ENCODE results near the gene KLF3. TPM values are rescaled to one million over a fixed set of nuclear protein-coding genes. Genes with fewer than 3 reads are reported as not detected.
A peak's percentile ranks its signal among the peaks of the same experiment; 100 is the strongest.

Gene KLF3
- total RNA-seq, 2 donors from 2014 or later = 4.3 to 5.5 TPM

GRCh38 chr4:38675146-38676121 lies 11.4 kb downstream of the KLF3 start:
- no peaks in the 10 kb centered on the region for H3K9me3 Mint-ChIP-seq
- H3K27me3 Mint-ChIP-seq = no peaks in the 10 kb centered on the region
- peak; percentile 72 for ATAC-seq (replicated peaks)
- H3K36me3 Mint-ChIP-seq (ENCODE audit: low read depth) = peaks cover 19% of the 10 kb centered on the region
- H3K4me3 Mint-ChIP-seq = peak overlapping the region; percentile 76
- H3K4me1 Mint-ChIP-seq = peaks cover 57% of the 10 kb centered on the region
- H3K27ac Mint-ChIP-seq = peak overlapping the region; percentile 52

DNA sequence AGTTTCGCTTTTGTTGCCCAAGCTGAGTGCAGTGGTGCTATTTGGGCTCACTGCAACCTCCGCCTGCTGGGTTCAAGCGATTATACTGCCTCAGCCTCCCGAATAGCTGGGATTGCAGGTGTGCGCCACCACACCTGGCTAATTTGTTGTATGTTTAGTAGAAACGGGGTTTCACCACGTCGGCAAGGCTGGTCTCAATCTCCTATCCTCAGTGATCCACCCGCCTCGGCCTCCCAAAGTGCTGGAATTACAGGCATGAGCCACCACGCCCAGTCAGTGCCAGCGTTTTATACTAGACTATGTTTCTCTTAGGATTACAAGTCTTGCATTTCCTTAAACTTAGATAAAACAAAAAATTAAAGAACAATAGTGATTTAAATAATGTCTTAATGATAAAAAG lies 13.0 kb downstream of the KLF3 start:
- Mint-ChIP-seq H3K27me3 (no peaks in the 10 kb centered on the region), H3K4me1 (peaks cover 56% of the 10 kb centered on the region), H3K9me3 (no peaks in the 10 kb centered on the region), H3K27ac (peak overlapping the region; percentile 9), H3K4me3 (no peak overlapping the region), H3K36me3 (ENCODE audit: low read depth) (peaks cover 35% of the 10 kb centered on the region)
- ATAC-seq (replicated peaks) = no peak

GRCh38 chr4:38677441-38677840 lies 13.4 kb downstream of the KLF3 start:
- no peaks in the 10 kb centered on the region for H3K9me3 Mint-ChIP-seq
- peaks cover 39% of the 10 kb centered on the region for H3K36me3 Mint-ChIP-seq (ENCODE audit: low read depth)
- peaks cover 51% of the 10 kb centered on the region for H3K4me1 Mint-ChIP-seq
- no peaks in the 10 kb centered on the region for H3K27me3 Mint-ChIP-seq
- no peak for ATAC-seq (replicated peaks)
- peak overlapping the region; percentile 9 for H3K27ac Mint-ChIP-seq
- H3K4me3 Mint-ChIP-seq = no peak overlapping the region

GRCh38 chr4:38678078-38678477 lies 14.1 kb downstream of the KLF3 start:
- ATAC-seq (replicated peaks) = no peak
- Mint-ChIP-seq H3K4me1 (peaks cover 45% of the 10 kb centered on the region), H3K4me3 (no peak overlapping the region), H3K27ac (no peak overlapping the region), H3K27me3 (no peaks in the 10 kb centered on the region), H3K36me3 (ENCODE audit: low read depth) (peaks cover 45% of the 10 kb centered on the region), H3K9me3 (no peaks in the 10 kb centered on the region)

GRCh38 chr4:38679921-38680320 lies 15.9 kb downstream of the KLF3 start:
- no peaks in the 10 kb centered on the region for H3K27me3 Mint-ChIP-seq
- no peak overlapping the region for H3K4me3 Mint-ChIP-seq
- no peak for ATAC-seq (replicated peaks)
- H3K4me1 Mint-ChIP-seq = peaks cover 43% of the 10 kb centered on the region
- H3K9me3 Mint-ChIP-seq = no peaks in the 10 kb centered on the region
- peaks cover 63% of the 10 kb centered on the region for H3K36me3 Mint-ChIP-seq (ENCODE audit: low read depth)
- no peak overlapping the region for H3K27ac Mint-ChIP-seq

- no peaks in the 10 kb centered on the region for H3K27me3 Mint-ChIP-seq
Observed at GRCh38 chr4:38681281-38681991, 17.4 kb downstream of the KLF3 start.

GRCh38 chr4:38682336-38682735 lies 18.3 kb downstream of the KLF3 start:
- Mint-ChIP-seq H3K27ac (no peak overlapping the region), H3K36me3 (ENCODE audit: low read depth) (peaks cover 75% of the 10 kb centered on the region), H3K9me3 (no peaks in the 10 kb centered on the region), H3K4me3 (no peak overlapping the region), H3K4me1 (peaks cover 37% of the 10 kb centered on the region), H3K27me3 (no peaks in the 10 kb centered on the region)
- ATAC-seq (replicated peaks) = no peak

More at GRCh38 chr4:38681281-38681991, 17.4 kb downstream of the KLF3 start:
- Mint-ChIP-seq H3K27ac (peak overlapping the region; percentile 49), H3K9me3 (no peaks in the 10 kb centered on the region), H3K4me3 (peak overlapping the region; percentile 24), H3K36me3 (ENCODE audit: low read depth) (peaks cover 69% of the 10 kb centered on the region), H3K4me1 (peaks cover 36% of the 10 kb centered on the region)
- no peak for ATAC-seq (replicated peaks)

DNA sequence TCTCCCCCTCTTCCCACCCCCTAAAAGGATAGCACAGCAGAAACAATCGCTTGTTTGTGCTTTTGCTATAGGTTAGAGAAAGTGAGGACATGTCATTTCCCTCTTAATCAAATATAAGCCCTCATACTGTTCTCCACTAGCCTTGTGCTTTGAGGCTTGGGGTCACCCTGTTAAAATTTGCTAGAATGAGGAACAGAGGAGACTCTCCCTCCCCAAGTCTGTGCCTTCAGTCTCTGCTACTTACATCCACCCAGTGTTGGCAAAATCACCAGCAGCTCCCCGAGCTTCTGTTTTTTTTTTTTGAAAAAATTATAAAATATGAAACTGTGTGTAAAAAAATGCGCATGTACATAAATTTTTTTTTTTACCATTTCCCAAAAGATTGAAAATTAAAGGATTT lies 19.3 kb downstream of the KLF3 start:
- no peak for ATAC-seq (replicated peaks)
- Mint-ChIP-seq H3K4me3 (peak overlapping the region; percentile 39), H3K27ac (no peak overlapping the region), H3K9me3 (no peaks in the 10 kb centered on the region), H3K27me3 (no peaks in the 10 kb centered on the region), H3K4me1 (peaks cover 31% of the 10 kb centered on the region), H3K36me3 (ENCODE audit: low read depth) (peaks cover 84% of the 10 kb centered on the region)

GRCh38 chr4:38684271-38684670 lies 20.3 kb downstream of the KLF3 start:
- Mint-ChIP-seq H3K27ac (no peak overlapping the region), H3K27me3 (no peaks in the 10 kb centered on the region), H3K9me3 (no peaks in the 10 kb centered on the region), H3K4me1 (peaks cover 31% of the 10 kb centered on the region), H3K4me3 (peak overlapping the region; percentile 39), H3K36me3 (ENCODE audit: low read depth) (peaks cover 87% of the 10 kb centered on the region)
- ATAC-seq (replicated peaks) = peak; percentile 37

- Mint-ChIP-seq H3K4me3 (peak overlapping the region; percentile 39), H3K4me1 (peaks cover 24% of the 10 kb centered on the region), H3K27me3 (no peaks in the 10 kb centered on the region), H3K36me3 (ENCODE audit: low read depth) (peaks cover 87% of the 10 kb centered on the region), H3K9me3 (no peaks in the 10 kb centered on the region), H3K27ac (no peak overlapping the region)
- ATAC-seq (replicated peaks) = no peak
Observed at GRCh38 chr4:38684951-38685844, 21.2 kb downstream of the KLF3 start.

DNA sequence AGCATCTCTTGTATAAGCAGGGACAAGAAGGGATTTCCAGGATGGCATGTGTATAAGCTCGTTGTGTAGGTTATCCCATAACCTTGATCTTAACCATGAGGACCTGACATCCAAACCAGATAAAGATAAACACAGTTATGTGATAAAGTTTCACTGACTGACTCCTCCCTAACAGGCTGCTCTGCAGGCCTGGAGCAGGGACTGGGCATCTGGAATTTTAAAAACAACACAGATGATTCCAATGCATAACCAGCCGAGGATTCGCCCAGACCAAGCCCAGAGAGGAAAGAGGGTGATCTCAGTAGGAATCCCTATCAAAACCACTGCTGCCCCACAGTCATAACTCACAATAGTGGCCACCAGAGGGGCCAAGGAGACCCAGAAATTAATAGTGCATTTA lies 22.7 kb downstream of the KLF3 start:
- no peak for ATAC-seq (replicated peaks)
- Mint-ChIP-seq H3K9me3 (no peaks in the 10 kb centered on the region), H3K27me3 (no peaks in the 10 kb centered on the region), H3K4me3 (no peak overlapping the region), H3K4me1 (peaks cover 25% of the 10 kb centered on the region), H3K36me3 (ENCODE audit: low read depth) (peaks cover 87% of the 10 kb centered on the region), H3K27ac (no peak overlapping the region)

DNA sequence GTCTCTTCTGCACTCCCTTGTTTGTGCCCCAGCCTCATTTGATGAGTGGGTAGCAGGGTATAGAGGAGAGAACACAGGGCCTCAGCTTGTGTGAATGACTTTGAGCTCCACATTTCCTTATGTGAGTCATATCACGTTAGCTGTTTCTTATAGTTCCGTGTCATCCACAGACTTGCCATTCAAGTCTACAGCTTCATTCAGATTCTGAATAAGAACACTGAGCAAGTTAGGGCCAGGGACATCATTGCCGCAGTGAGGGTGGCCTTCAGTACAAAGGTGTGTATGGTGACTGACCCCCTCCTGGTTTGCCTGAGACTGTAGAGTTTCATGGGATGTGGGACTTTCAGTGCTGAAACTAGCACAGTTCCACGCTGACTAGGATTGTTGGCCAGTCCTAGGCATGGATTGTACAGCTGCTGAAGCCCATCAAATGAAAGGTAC lies 23.6 kb downstream of the KLF3 start:
- H3K36me3 Mint-ChIP-seq (ENCODE audit: low read depth) = peaks cover 86% of the 10 kb centered on the region
- H3K4me3 Mint-ChIP-seq = peak overlapping the region; percentile 58
- peak; percentile 97 for ATAC-seq (replicated peaks)
- peak overlapping the region; percentile 31 for H3K27ac Mint-ChIP-seq
- no peaks in the 10 kb centered on the region for H3K27me3 Mint-ChIP-seq
- H3K9me3 Mint-ChIP-seq = no peaks in the 10 kb centered on the region
- peaks cover 25% of the 10 kb centered on the region for H3K4me1 Mint-ChIP-seq

GRCh38 chr4:38688676-38689355 lies 24.8 kb downstream of the KLF3 start:
- Mint-ChIP-seq H3K4me1 (peaks cover 23% of the 10 kb centered on the region), H3K4me3 (no peak overlapping the region), H3K36me3 (ENCODE audit: low read depth) (peaks cover 87% of the 10 kb centered on the region), H3K9me3 (no peaks in the 10 kb centered on the region), H3K27me3 (no peaks in the 10 kb centered on the region), H3K27ac (no peak overlapping the region)
- ATAC-seq (replicated peaks) = no peak

Measured in activated T-helper 17 cell treated with anti-CD3 and anti-CD28 coated beads, Interleukin-2, amount 50 U/mL, for 72 hours (primary cell).